ENCODE data around the gene FAM187B.

FAM187B gene

DNA sequence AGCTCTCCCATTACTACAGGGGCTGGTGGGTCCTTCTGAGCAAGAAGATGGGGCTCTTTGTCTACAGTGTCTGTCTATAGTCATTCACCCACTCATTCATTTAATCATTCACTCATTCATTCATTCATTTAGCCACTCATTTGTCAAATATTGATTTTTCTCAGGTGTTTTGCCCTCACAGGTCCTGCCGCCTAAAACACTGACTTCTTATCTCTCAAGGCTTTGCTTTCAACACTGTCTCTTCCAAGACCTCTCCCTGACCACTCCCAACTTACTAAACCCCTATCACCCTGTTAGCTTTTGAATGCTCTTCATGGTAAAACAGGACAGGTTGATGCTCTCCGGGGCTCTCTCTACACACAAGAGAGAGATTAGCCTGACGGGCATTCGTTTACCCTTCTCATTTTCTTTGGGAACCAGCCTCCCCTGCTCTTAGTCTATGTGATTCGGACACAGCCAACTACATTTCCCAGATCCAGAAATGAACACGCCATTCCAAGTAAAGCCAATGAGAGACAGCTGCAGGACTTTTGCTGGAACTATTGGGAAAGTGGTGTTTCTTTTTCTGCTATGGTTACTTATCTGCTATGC, 22.7 kb downstream of the FAM187B start:
- Histone ChIP-seq H3K27ac (ENCODE audit: low read depth, low read length) (peak overlapping the region; percentile 80), H3K79me2 (ENCODE audit: control insufficient read depth, low read length) (no peaks in the 10 kb centered on the region), H3K4me3 (ENCODE audit: low read length) (peak overlapping the region; percentile 58), H3K4me2 (ENCODE audit: low read length) (peak overlapping the region; percentile 65), H3K9me2 (replicated peaks; ENCODE audit: control insufficient read depth, low read length) (no peaks in the 10 kb centered on the region), H3F3A (ENCODE audit: control insufficient read depth, insufficient read depth) (peaks cover 25% of the 10 kb centered on the region), H3K36me3 (ENCODE audit: control insufficient read depth, low read length) (peaks cover 3% of the 10 kb centered on the region; the same call in 1 of the 2 replicates), H3K9me3 (ENCODE audit: control insufficient read depth, insufficient read depth, low read length) (no peaks in the 10 kb centered on the region), H3K4me1 (ENCODE audit: control insufficient read depth, low read length) (peaks cover 54% of the 10 kb centered on the region), H3K27me3 (ENCODE audit: control insufficient read depth, low read length) (no peaks in the 10 kb centered on the region), H4K20me1 (ENCODE audit: control insufficient read depth, insufficient read depth, low read depth, low read length) (no peaks in the 10 kb centered on the region)
- TF ChIP-seq EZH2phosphoT487 (IDR thresholded peaks at IDR 0.05; ENCODE audit: borderline replicate concordance, low read length) = no peak
- TF ChIP-seq, protein P1, sequence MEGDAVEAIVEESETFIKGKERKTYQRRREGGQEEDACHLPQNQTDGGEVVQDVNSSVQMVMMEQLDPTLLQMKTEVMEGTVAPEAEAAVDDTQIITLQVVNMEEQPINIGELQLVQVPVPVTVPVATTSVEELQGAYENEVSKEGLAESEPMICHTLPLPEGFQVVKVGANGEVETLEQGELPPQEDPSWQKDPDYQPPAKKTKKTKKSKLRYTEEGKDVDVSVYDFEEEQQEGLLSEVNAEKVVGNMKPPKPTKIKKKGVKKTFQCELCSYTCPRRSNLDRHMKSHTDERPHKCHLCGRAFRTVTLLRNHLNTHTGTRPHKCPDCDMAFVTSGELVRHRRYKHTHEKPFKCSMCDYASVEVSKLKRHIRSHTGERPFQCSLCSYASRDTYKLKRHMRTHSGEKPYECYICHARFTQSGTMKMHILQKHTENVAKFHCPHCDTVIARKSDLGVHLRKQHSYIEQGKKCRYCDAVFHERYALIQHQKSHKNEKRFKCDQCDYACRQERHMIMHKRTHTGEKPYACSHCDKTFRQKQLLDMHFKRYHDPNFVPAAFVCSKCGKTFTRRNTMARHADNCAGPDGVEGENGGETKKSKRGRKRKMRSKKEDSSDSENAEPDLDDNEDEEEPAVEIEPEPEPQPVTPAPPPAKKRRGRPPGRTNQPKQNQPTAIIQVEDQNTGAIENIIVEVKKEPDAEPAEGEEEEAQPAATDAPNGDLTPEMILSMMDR (IDR thresholded peaks at IDR 0.05; ENCODE audit: low read depth, low read length, poor library complexity, severe bottlenecking) = no peak

DNA sequence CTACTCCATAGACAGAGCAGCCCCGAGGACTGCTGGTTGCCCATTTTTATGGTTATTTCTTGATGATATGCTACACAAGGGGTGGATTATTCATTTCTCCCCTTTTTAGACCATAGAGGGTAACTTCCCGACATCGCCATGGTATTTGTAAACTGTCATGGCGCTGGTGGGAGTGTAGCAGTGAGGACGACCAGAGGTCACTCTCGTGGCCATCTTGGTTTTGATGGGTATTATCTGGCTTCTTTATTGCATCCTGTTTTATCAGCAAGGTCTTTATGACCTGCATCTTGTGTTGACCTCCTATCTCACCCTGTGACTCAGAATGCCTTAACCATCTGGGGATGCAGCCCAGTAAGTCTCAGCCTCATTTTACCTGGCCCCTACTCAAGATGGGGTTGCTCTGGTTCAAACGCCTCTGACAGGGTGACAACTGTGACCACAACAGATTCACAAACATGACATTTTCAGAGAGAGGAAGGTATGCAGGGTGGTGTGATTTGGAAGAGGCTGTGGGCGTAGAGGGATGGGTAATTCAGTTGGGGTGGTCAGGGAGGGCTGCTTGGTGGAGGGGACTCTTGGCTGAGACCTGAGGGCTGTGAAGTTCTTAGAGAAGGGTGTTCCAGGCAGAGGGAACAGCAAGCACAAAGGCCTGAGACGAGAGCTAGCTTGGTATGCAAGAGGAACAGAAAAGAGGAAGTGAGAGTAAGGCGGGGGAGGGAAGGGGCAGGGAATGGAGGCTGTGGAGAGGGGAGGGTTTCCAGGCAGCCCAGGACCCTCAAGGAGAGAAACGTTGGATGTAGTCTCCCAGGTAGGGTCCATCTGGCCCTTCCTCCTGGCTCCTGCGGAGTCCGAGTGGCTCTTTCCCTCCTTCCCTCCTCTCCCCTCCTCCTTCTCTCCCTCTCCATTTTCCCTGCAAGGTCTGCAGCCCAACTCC, 23.5 kb downstream of the FAM187B start:
- peak overlapping the region; percentile 80 for H3K27ac ChIP-seq (ENCODE audit: low read depth, low read length)

DNA sequence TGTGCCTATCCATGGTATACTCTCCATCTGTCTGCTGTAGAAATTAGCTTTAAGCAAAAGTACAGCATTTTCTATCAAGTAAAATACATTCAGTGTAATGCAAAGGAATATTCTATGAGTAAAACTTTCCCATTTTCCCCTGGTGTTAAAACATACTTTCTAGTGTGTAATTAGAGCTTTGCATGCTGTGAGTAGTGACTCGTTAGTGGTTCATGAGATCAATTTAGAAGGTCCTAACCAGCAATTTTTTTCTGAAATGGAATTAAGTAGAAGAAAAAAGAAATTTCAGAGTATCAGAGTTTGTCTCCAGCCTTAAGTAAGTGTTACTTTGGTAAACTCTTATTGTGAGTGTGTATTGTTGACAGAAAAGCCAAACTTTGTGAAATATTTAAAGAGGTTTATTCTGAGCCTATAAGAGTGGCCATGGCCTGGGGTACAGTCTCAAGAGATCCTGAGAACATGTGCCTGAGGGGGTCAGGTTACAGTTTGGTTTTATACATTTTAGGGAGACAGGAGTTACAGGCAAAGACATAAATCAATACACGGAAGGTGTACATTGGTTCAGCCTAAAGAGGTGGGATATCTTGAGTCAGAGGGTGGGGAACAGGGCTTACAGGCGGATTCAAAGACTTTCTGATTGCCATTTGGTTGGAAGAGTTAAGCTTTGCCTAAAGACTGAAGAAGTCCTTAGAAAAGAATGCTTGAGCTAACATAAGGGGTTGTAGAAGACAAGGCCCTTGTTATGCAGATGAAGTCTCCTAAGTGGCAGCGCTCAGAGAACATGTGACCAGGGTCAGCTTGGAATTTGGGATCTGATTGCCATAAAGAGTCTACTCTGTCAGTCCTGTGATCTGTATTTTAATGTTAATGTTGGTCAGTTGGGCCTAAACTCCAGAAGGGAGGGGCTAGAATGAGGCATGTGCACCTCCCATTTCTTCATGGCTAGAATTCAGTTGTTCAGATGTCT, 25.5 kb downstream of the FAM187B start:
- peaks cover 9% of the 10 kb centered on the region for H3K27me3 ChIP-seq (ENCODE audit: control insufficient read depth, low read length)
- peaks cover 17% of the 10 kb centered on the region for H3F3A ChIP-seq (ENCODE audit: control insufficient read depth, insufficient read depth)
- no peak for TF ChIP-seq EZH2phosphoT487 (IDR thresholded peaks at IDR 0.05; ENCODE audit: borderline replicate concordance, low read length)
- TF ChIP-seq, protein P1 (IDR thresholded peaks at IDR 0.05; ENCODE audit: low read depth, low read length, poor library complexity, severe bottlenecking) = no peak
- H3K4me1 ChIP-seq (ENCODE audit: control insufficient read depth, low read length) = peaks cover 42% of the 10 kb centered on the region
- H3K9me2 ChIP-seq (replicated peaks; ENCODE audit: control insufficient read depth, low read length) = no peaks in the 10 kb centered on the region
- no peaks in the 10 kb centered on the region for H4K20me1 ChIP-seq (ENCODE audit: control insufficient read depth, insufficient read depth, low read depth, low read length)
- no peaks in the 10 kb centered on the region for H3K79me2 ChIP-seq (ENCODE audit: control insufficient read depth, low read length)
- no peak overlapping the region for H3K4me2 ChIP-seq (ENCODE audit: low read length)
- H3K4me3 ChIP-seq (ENCODE audit: low read length) = no peak overlapping the region
- H3K27ac ChIP-seq (ENCODE audit: low read depth, low read length) = no peak overlapping the region
- H3K9me3 ChIP-seq (ENCODE audit: control insufficient read depth, insufficient read depth, low read length) = no peaks in the 10 kb centered on the region
- peaks cover 3% of the 10 kb centered on the region; the same call in 1 of the 2 replicates for H3K36me3 ChIP-seq (ENCODE audit: control insufficient read depth, low read length)

More for the DNA sequence above, 23.5 kb downstream of the FAM187B start:
- Histone ChIP-seq H3K4me3 (ENCODE audit: low read length) (peak overlapping the region; percentile 58), H3K9me2 (replicated peaks; ENCODE audit: control insufficient read depth, low read length) (no peaks in the 10 kb centered on the region), H3K27me3 (ENCODE audit: control insufficient read depth, low read length) (no peaks in the 10 kb centered on the region), H3F3A (ENCODE audit: control insufficient read depth, insufficient read depth) (peaks cover 21% of the 10 kb centered on the region), H3K4me1 (ENCODE audit: control insufficient read depth, low read length) (peaks cover 47% of the 10 kb centered on the region), H3K79me2 (ENCODE audit: control insufficient read depth, low read length) (no peaks in the 10 kb centered on the region), H3K4me2 (ENCODE audit: low read length) (peak overlapping the region; percentile 65), H3K36me3 (ENCODE audit: control insufficient read depth, low read length) (peaks cover 3% of the 10 kb centered on the region; the same call in 1 of the 2 replicates), H4K20me1 (ENCODE audit: control insufficient read depth, insufficient read depth, low read depth, low read length) (no peaks in the 10 kb centered on the region), H3K9me3 (ENCODE audit: control insufficient read depth, insufficient read depth, low read length) (no peaks in the 10 kb centered on the region)
- TF ChIP-seq, protein P1 (IDR thresholded peaks at IDR 0.05; ENCODE audit: low read depth, low read length, poor library complexity, severe bottlenecking) = no peak
- TF ChIP-seq EZH2phosphoT487 (IDR thresholded peaks at IDR 0.05; ENCODE audit: borderline replicate concordance, low read length) = no peak
